GM23248 (cell line): ENCODE data around the gene DHTKD1. TPM values are rescaled to one million over a fixed set of nuclear protein-coding genes. Genes with fewer than 3 reads are reported as not detected.

ENCODE experiments used
- DNase-seq: peaks from one replicate; pipeline ENCODE4 v3.0.0-alpha.2; 2015
- H2AFZ ChIP-seq: fragments of 200-600 bp; sonication (generic); 2 replicates; pipeline ENCODE4 v1.6.1; 2016; ENCODE audit warnings: antibody characterized with exemption
- H3F3A ChIP-seq: fragments of 200-600 bp; sonication (generic); 2 replicates; pipeline ENCODE4 v1.6.1; 2016; ENCODE audit warnings: mild to moderate bottlenecking, antibody characterized with exemption, mixed run types; ENCODE audit not compliant: insufficient read depth
- H3K27ac ChIP-seq: fragments of 200-600 bp; sonication (generic); 2 replicates; pipeline ENCODE4 v1.5.1; 2016; ENCODE audit warnings: mild to moderate bottlenecking
- H3K27me3 ChIP-seq: fragments of 200-600 bp; sonication (generic); replicated peaks from 2 replicates; pipeline ENCODE4 v1.6.1; 2016; ENCODE audit warnings: mild to moderate bottlenecking; ENCODE audit not compliant: insufficient read depth
- H3K36me3 ChIP-seq: fragments of 200-600 bp; sonication (generic); 2 replicates; pipeline ENCODE4 v1.6.1; 2016; ENCODE audit warnings: low read depth, mild to moderate bottlenecking
- H3K4me1 ChIP-seq: fragments of 200-600 bp; sonication (generic); 2 replicates; pipeline ENCODE4 v1.6.1; 2016; ENCODE audit warnings: mild to moderate bottlenecking; ENCODE audit not compliant: insufficient read depth
- H3K4me2 ChIP-seq: fragments of 200-600 bp; sonication (generic); one replicate; pipeline ENCODE4 v1.6.1; 2016; ENCODE audit warnings: mild to moderate bottlenecking; ENCODE audit not compliant: unreplicated experiment
- H3K4me3 ChIP-seq: fragments of 200-600 bp; sonication (generic); 2 replicates; pipeline ENCODE4 v1.5.1; 2016; ENCODE audit warnings: mild to moderate bottlenecking
- H3K79me2 ChIP-seq: fragments of 200-600 bp; sonication (generic); 2 replicates; pipeline ENCODE4 v1.6.1; 2016; ENCODE audit warnings: mild to moderate bottlenecking; ENCODE audit not compliant: insufficient read depth
- H3K9ac ChIP-seq: fragments of 200-600 bp; sonication (generic); 2 replicates; pipeline ENCODE4 v1.6.1; 2016; ENCODE audit warnings: mild to moderate bottlenecking
- H3K9me2 ChIP-seq: fragments of 200-600 bp; sonication (generic); 2 replicates; pipeline ENCODE4 v1.6.1; 2016; ENCODE audit warnings: mixed run types, mild to moderate bottlenecking, moderate library complexity; ENCODE audit not compliant: insufficient read depth
- H3K9me3 ChIP-seq: fragments of 200-600 bp; sonication (generic); one replicate; pipeline ENCODE4 v1.6.1; 2017; ENCODE audit warnings: low read depth
- H4K20me1 ChIP-seq: fragments of 200-600 bp; sonication (generic); 2 replicates; pipeline ENCODE4 v1.6.0; 2016; ENCODE audit not compliant: insufficient read depth
- EZH2 ChIP-seq: fragments of 200-600 bp; sonication (generic); IDR thresholded peaks from 2 replicates; pipeline ENCODE4 v1.6.1; 2018; ENCODE audit warnings: antibody characterized with exemption, mild to moderate bottlenecking; ENCODE audit not compliant: insufficient read depth, poor library complexity, severe bottlenecking
- EZH2phosphoT487 ChIP-seq: fragments of 200-600 bp; sonication (generic); IDR thresholded peaks from 2 replicates; pipeline ENCODE4 v1.6.1; 2018; ENCODE audit warnings: antibody characterized with exemption, moderate library complexity, mild to moderate bottlenecking, low read depth; ENCODE audit not compliant: insufficient read depth
- WGBS, 2 experiments: methylation state at CpG; one replicate each; pipeline ENCODE4 v1.1.6; 2015 to 2017; ENCODE audit warnings: low lambda C conversion rate in 2 of 2, low coverage in 1 of 2; ENCODE audit errors: missing lambda C conversion rate in 2 of 2; 5-methylcytosine and 5-hydroxymethylcytosine counted together
- in situ Hi-C: fragments of 300-500 bp; cut with MboI; formaldehyde crosslinking; loops from 2 replicates; pipeline ENCODE4 v1.15.0; 2020
- polyA plus RNA-seq: library from polyadenylated mRNA; unstranded; fragments of >200 nt; fragmentation: Nextera tagmentation; extraction: Ambion mirVana; gene quantifications from 2 replicates; pipeline ENCODE4 v1.2.1, GENCODE V29; 2016
- total RNA-seq: library from RNA; depleted of rRNA; stranded (reverse); fragments of >200 nt; shearing (Covaris generic); gene quantifications from 2 replicates; pipeline ENCODE4 v1.2.3, GENCODE V29; 2014

DHTKD1 gene
- total and polyA plus RNA-seq, 2 experiments from 2014 or later: 6.8 to 8.2 TPM

GRCh38 chr10:12022580-12023257 lies 46.0 kb upstream of the DHTKD1 start:
- H3K9ac ChIP-seq: no peak overlapping the region
- H3K79me2 ChIP-seq: peaks cover 100% of the 10 kb centered on the region
- H3K27ac ChIP-seq: no peak overlapping the region
- H3K27me3 ChIP-seq: no peaks in the 10 kb centered on the region
- no peak overlapping the region for H2AFZ ChIP-seq
- no peak overlapping the region for H3K4me2 ChIP-seq
- peaks cover 6% of the 10 kb centered on the region; the same call in 1 of the 2 replicates for H3F3A ChIP-seq
- H3K9me2 ChIP-seq: no peaks in the 10 kb centered on the region
- H3K4me3 ChIP-seq: no peak overlapping the region
- H3K36me3 ChIP-seq: peaks cover 14% of the 10 kb centered on the region
- TF ChIP-seq EZH2phosphoT487: no peak
- no peak for TF ChIP-seq EZH2
- H3K4me1 ChIP-seq: peaks cover 15% of the 10 kb centered on the region
- no peak for DNase-seq
- in situ Hi-C loops: no loop called here
- WGBS, 2 experiments: 57% methylated on average over 1 of the region's 1 CpG
- no peaks in the 10 kb centered on the region for H4K20me1 ChIP-seq
- H3K9me3 ChIP-seq: no peaks in the 10 kb centered on the region

GRCh38 chr10:12025591-12025990 lies 43.2 kb upstream of the DHTKD1 start:
- Histone ChIP-seq H4K20me1 (no peaks in the 10 kb centered on the region), H3K4me2 (no peak overlapping the region), H3K79me2 (peaks cover 100% of the 10 kb centered on the region), H3F3A (no peaks in the 10 kb centered on the region), H2AFZ (no peak overlapping the region), H3K27ac (no peak overlapping the region), H3K9me3 (no peaks in the 10 kb centered on the region), H3K4me3 (no peak overlapping the region), H3K27me3 (no peaks in the 10 kb centered on the region), H3K36me3 (peaks cover 29% of the 10 kb centered on the region), H3K4me1 (no peaks in the 10 kb centered on the region), H3K9me2 (no peaks in the 10 kb centered on the region), H3K9ac (no peak overlapping the region)
- in situ Hi-C loops: no loop called here
- TF ChIP-seq EZH2 (no peak), EZH2phosphoT487 (no peak)
- 97 to 98% methylated on average over 5 of the region's 5 CpGs for WGBS, 2 experiments
- DNase-seq: no peak

- Histone ChIP-seq H3K36me3 (peaks cover 32% of the 10 kb centered on the region), H3K9me2 (no peaks in the 10 kb centered on the region), H2AFZ (no peak overlapping the region), H3K27ac (no peak overlapping the region), H3K79me2 (peaks cover 100% of the 10 kb centered on the region), H4K20me1 (no peaks in the 10 kb centered on the region), H3K9ac (no peak overlapping the region), H3F3A (no peaks in the 10 kb centered on the region), H3K4me3 (no peak overlapping the region), H3K9me3 (no peaks in the 10 kb centered on the region), H3K4me1 (no peaks in the 10 kb centered on the region), H3K4me2 (no peak overlapping the region), H3K27me3 (no peaks in the 10 kb centered on the region)
- WGBS, 2 experiments: 96 to 99% methylated on average over 2 of the region's 2 CpGs
- DNase-seq: no peak
- in situ Hi-C loops: no loop called here
- TF ChIP-seq EZH2 (no peak), EZH2phosphoT487 (no peak)
These were observed 41.2 kb upstream of the DHTKD1 start for GRCh38 chr10:12027539-12027938.

- WGBS, 2 experiments: 89 to 92% methylated on average over 4 of the region's 4 CpGs
- Histone ChIP-seq H3K4me1 (no peaks in the 10 kb centered on the region), H3K4me2 (no peak overlapping the region), H2AFZ (no peak overlapping the region), H3K27ac (no peak overlapping the region), H3K9me3 (no peaks in the 10 kb centered on the region), H3F3A (no peaks in the 10 kb centered on the region), H3K9ac (no peak overlapping the region), H3K79me2 (peaks cover 99% of the 10 kb centered on the region), H3K4me3 (no peak overlapping the region), H4K20me1 (no peaks in the 10 kb centered on the region), H3K27me3 (no peaks in the 10 kb centered on the region), H3K9me2 (no peaks in the 10 kb centered on the region), H3K36me3 (peaks cover 47% of the 10 kb centered on the region)
- no peak for TF ChIP-seq EZH2
- no peak for TF ChIP-seq EZH2phosphoT487
- DNase-seq: no peak
- in situ Hi-C loops: no loop called here
These were observed 37.4 kb upstream of the DHTKD1 start for GRCh38 chr10:12031404-12031803.
